LNCAP (cell line): ENCODE measurements around the gene EFNA5.

Source experiments
- CTCF ChIP-seq: fragments of 450-650 bp; IDR thresholded peaks from 2 replicates; pipeline ENCODE4 v1.5.1; 2017; ENCODE audit warnings: mild to moderate bottlenecking

The EFNA5 gene

GRCh38 chr5:107470295-107470582 is 200.5 kb downstream of the EFNA5 start:
- no peak for TF ChIP-seq CTCF

GRCh38 chr5:107469485-107470294 is 201.0 kb downstream of the EFNA5 start:
- TF ChIP-seq CTCF, result no peak

- no peak for TF ChIP-seq CTCF
These were observed 201.7 kb downstream of the EFNA5 start for GRCh38 chr5:107469064-107469463.

DNA sequence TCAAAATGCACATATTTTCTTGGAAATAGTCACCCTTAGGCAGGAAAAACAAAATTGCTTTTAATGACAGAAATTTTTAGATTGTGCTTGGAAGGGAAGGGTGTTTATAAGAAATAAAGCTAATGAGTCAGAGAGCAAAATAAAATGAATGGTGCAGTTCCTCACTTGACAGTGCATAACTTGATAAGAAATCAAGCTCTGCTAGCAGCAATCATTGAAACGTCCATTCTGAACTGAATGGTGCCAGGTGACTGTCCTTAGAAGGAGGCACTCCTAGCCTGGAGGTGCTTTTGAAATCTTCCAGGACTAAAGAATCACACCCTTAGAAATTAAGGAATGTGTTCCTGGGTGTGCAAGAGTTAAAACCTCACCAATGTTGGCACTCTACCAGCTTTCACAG is 202.5 kb downstream of the EFNA5 start:
- TF ChIP-seq CTCF, result no peak

GRCh38 chr5:107467137-107467932 is 203.4 kb downstream of the EFNA5 start:
- no peak for TF ChIP-seq CTCF

DNA sequence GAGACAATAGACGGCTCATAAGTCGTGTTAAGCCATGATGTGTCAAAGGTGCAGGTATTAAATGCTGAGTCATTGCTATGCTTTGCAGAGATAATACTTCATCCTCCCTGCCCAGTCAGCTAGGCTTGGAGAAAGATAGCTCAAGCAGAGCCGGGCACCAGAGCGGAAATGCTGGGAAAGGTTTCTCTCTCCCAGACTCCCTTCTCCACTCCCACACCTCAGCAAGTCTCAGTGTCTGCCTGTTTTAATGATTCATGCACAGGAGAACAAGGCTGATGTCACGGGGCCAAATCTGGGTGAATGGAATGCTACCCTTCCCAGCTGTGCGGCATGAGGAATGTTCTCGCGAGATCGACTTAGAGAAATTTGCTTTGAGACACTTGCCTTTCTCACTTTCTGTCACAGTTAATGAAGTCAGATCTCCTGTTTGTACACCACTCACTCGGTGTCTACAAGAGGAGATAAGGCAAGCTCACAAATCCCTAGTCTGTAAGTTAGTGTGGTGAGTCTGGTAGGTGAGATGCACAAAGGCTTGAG is 204.4 kb downstream of the EFNA5 start:
- no peak for TF ChIP-seq CTCF

DNA sequence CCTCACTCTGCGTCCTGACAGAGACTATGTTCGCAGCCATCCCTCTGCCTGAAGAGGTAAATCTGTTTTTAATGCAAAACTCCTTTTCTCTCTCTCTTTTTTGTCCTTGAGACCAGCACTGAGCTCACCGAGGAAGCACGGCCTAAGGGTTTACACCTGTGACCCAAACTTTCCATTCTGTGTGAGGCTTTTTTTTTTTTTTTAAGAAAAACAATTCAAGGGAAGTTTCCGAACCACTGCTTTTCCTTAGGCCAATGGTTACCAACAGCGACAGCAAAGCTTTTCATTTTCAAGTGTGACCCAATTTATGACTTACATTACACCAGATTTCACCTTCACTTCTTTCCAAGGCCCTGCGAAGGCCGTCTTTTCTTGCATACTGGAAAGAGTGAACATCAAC is 205.9 kb downstream of the EFNA5 start:
- TF ChIP-seq CTCF, result no peak
